H1 (cell line): Measurements from ENCODE around the gene SULT2B1. TPM values are rescaled to one million over a fixed set of nuclear protein-coding genes. Genes with fewer than 3 reads are reported as not detected.

Experiments used
- CTCF ChIA-PET: fragments of 300-600 bp; sonication (Branson Sonifier 250); formaldehyde crosslinking; loops from one replicate; lab custom pipeline; 2021; ENCODE audit not compliant: partially characterized antibody; lab: Charles Lee
- POLR2A ChIA-PET: fragments of 300-600 bp; sonication (Branson Sonifier 250); formaldehyde crosslinking; loops from one replicate; lab custom pipeline; 2021; ENCODE audit warnings: inconsistent platforms; ENCODE audit not compliant: partially characterized antibody; lab: Charles Lee
- DNase-seq, 2 experiments: peaks; one replicate each; pipeline versions ENCODE4 v3.0.0 to v3.0.0-alpha.2; 2010 to 2022; ENCODE audit warnings: low spot score in 2 of 2, low read depth in 1 of 2, mixed read lengths in 1 of 2
- FAIRE-seq: peaks from 2 replicates; lab custom pipeline; 2011; peaks lifted over from hg19 to GRCh38; lab: Jason Lieb, UNC
- H2AFZ ChIP-seq: 2 replicates; pipeline ENCODE4 v1.8.1; 2012; ENCODE audit warnings: low read length, inconsistent platforms
- H2AK5ac ChIP-seq: 2 replicates; pipeline ENCODE4 v1.6.1; 2013; ENCODE audit warnings: low read depth, low read length
- H2BK120ac ChIP-seq: replicated peaks from 2 replicates; pipeline ENCODE3; 2013; ENCODE audit warnings: low read depth, low read length, inconsistent platforms
- H2BK12ac ChIP-seq: 2 replicates; pipeline ENCODE4 v1.6.1; 2013; ENCODE audit warnings: low read depth, low read length
- H2BK15ac ChIP-seq: 2 replicates; pipeline ENCODE4 v1.6.1; 2013; ENCODE audit warnings: low read length
- H2BK20ac ChIP-seq: 2 replicates; pipeline ENCODE4 v1.6.1; 2013; ENCODE audit warnings: low read length
- H2BK5ac ChIP-seq: 2 replicates; pipeline ENCODE4 v1.6.1; 2013; ENCODE audit warnings: low read depth, low read length
- H3K14ac ChIP-seq: 2 replicates; pipeline ENCODE4 v1.6.1; 2013; ENCODE audit warnings: inconsistent platforms; ENCODE audit not compliant: insufficient read length
- H3K18ac ChIP-seq: 2 replicates; pipeline ENCODE4 v1.6.1; 2013; ENCODE audit warnings: low read length; ENCODE audit errors: extremely low read depth
- H3K23ac ChIP-seq: 2 replicates; pipeline ENCODE4 v1.6.1; 2013; ENCODE audit warnings: inconsistent platforms; ENCODE audit not compliant: insufficient read length
- H3K23me2 ChIP-seq: 2 replicates; pipeline ENCODE4 v1.6.1; 2013; ENCODE audit warnings: low read depth, low read length
- H3K27ac ChIP-seq: 2 replicates; pipeline ENCODE4 v1.6.1; 2011; ENCODE audit warnings: low read depth, low read length, inconsistent platforms
- H3K27me3 ChIP-seq, 4 experiments: replicated peaks in 1 of 4; 1 replicate in 1 of 4; 2 replicates in 3 of 4; pipeline versions ENCODE4 v1.6.1 to v1.8.1; 2011 to 2013; ENCODE audit warnings: low read length in 3 of 4, mild to moderate bottlenecking in 3 of 4, inconsistent platforms in 2 of 4, mixed read lengths in 2 of 4, moderate library complexity in 1 of 4; ENCODE audit not compliant: control insufficient read depth in 3 of 4, insufficient read depth in 3 of 4; ENCODE audit errors: extremely low read depth in 1 of 4
- H3K36me3 ChIP-seq, 4 experiments: 2 replicates each; pipeline versions ENCODE4 v1.6.1 to v1.8.1; 2011 to 2013; ENCODE audit warnings: mild to moderate bottlenecking in 4 of 4, low read length in 3 of 4, moderate library complexity in 2 of 4, control low read depth in 1 of 4, inconsistent platforms in 1 of 4; ENCODE audit not compliant: insufficient read depth in 4 of 4, control insufficient read depth in 2 of 4
- H3K4ac ChIP-seq: replicated peaks from 2 replicates; pipeline ENCODE3; 2013; ENCODE audit warnings: low read length, low read depth, mixed read lengths, inconsistent platforms; ENCODE audit not compliant: insufficient read length
- H3K4me1 ChIP-seq, 4 experiments: replicated peaks in 1 of 4; 1 replicate in 1 of 4; 2 replicates in 3 of 4; pipeline versions ENCODE4 v1.6.1 to v1.8.1; 2011 to 2013; ENCODE audit warnings: low read length in 3 of 4, inconsistent platforms in 2 of 4, mixed read lengths in 1 of 4; ENCODE audit not compliant: insufficient read depth in 4 of 4, control insufficient read depth in 3 of 4
- H3K4me2 ChIP-seq, 2 experiments: 2 replicates each; pipeline versions ENCODE4 v1.6.1 to v1.8.1; 2011 to 2013; ENCODE audit warnings: low read depth in 2 of 2, low read length in 2 of 2, control low read depth in 1 of 2, inconsistent platforms in 1 of 2, mild to moderate bottlenecking in 1 of 2; ENCODE audit not compliant: insufficient read depth in 1 of 2
- H3K4me3 ChIP-seq, 4 experiments: fragments of 200-600, 300-600 bp in 1 of 4; sonication (generic), shearing (Covaris generic), sonication (Bioruptor Twin) in 1 of 4; 2 replicates each; pipeline versions ENCODE4 v1.5.1 to v1.8.1; 2011 to 2016; ENCODE audit warnings: low read length in 4 of 4, low read depth in 3 of 4, control low read depth in 2 of 4, inconsistent platforms in 2 of 4, mild to moderate bottlenecking in 2 of 4, mixed read lengths in 1 of 4, moderate library complexity in 1 of 4; ENCODE audit not compliant: insufficient read depth in 2 of 4; ENCODE audit errors: extremely low read depth in 1 of 4
- H3K56ac ChIP-seq: replicated peaks from 2 replicates; pipeline ENCODE3; 2013; ENCODE audit warnings: low read depth, mild to moderate bottlenecking, mixed read lengths, low read length, inconsistent platforms; ENCODE audit not compliant: insufficient read length
- H3K79me1 ChIP-seq: 2 replicates; pipeline ENCODE4 v1.6.1; 2013; ENCODE audit warnings: low read depth, low read length, control low read depth
- H3K79me2 ChIP-seq, 2 experiments: 2 replicates each; pipeline versions ENCODE4 v1.6.1 to v1.8.1; 2012 to 2013; ENCODE audit warnings: low read length in 2 of 2, mild to moderate bottlenecking in 2 of 2, inconsistent platforms in 1 of 2; ENCODE audit not compliant: insufficient read depth in 2 of 2, control insufficient read depth in 1 of 2
- H3K9ac ChIP-seq, 4 experiments: replicated peaks in 1 of 4; 1 replicate in 1 of 4; 2 replicates in 3 of 4; pipeline versions ENCODE4 v1.6.1 to v1.8.1; 2011 to 2013; ENCODE audit warnings: low read depth in 3 of 4, low read length in 3 of 4, control low read depth in 2 of 4, mild to moderate bottlenecking in 2 of 4, moderate library complexity in 2 of 4, inconsistent platforms in 1 of 4; ENCODE audit errors: extremely low read depth in 1 of 4
- H3K9me3 ChIP-seq, 2 experiments: 2 replicates each; pipeline versions ENCODE4 v1.6.1 to v1.8.1; 2012 to 2013; ENCODE audit warnings: mild to moderate bottlenecking in 2 of 2, moderate library complexity in 2 of 2, control low read depth in 1 of 2, inconsistent platforms in 1 of 2, low read depth in 1 of 2, low read length in 1 of 2, mixed read lengths in 1 of 2; ENCODE audit not compliant: insufficient read depth in 2 of 2
- H4K20me1 ChIP-seq, 2 experiments: replicated peaks in 1 of 2; 2 replicates each; pipeline versions ENCODE3 to v1.8.1; 2011 to 2013; ENCODE audit warnings: inconsistent platforms in 2 of 2, low read length in 2 of 2, mild to moderate bottlenecking in 1 of 2; ENCODE audit not compliant: insufficient read depth in 2 of 2, control insufficient read depth in 1 of 2
- H4K5ac ChIP-seq: 2 replicates; pipeline ENCODE4 v1.6.1; 2013; ENCODE audit warnings: low read length, low read depth, mixed read lengths, inconsistent platforms; ENCODE audit not compliant: insufficient read length
- H4K8ac ChIP-seq: 2 replicates; pipeline ENCODE4 v1.8.0; 2013; ENCODE audit warnings: mild to moderate bottlenecking, moderate library complexity, low read length, inconsistent platforms; ENCODE audit not compliant: insufficient read depth; ENCODE audit errors: extremely low read depth
- H4K91ac ChIP-seq: replicated peaks from 2 replicates; pipeline ENCODE3; 2013; ENCODE audit warnings: low read length, mixed read lengths, inconsistent platforms; ENCODE audit not compliant: insufficient read length
- BCL11A ChIP-seq, 2 experiments: IDR thresholded peaks; one replicate each; pipeline ENCODE4 v1.6.1; 2011; ENCODE audit warnings: low read depth in 2 of 2, low read length in 2 of 2, mild to moderate bottlenecking in 2 of 2
- FOSL1 ChIP-seq: IDR thresholded peaks from 2 replicates; pipeline ENCODE4 v1.6.1; 2011; ENCODE audit warnings: mild to moderate bottlenecking, low read depth, low read length, moderate library complexity; ENCODE audit not compliant: insufficient read depth
- HDAC2 ChIP-seq, 2 experiments: fragments of 300-600 bp in 1 of 2; sonication (generic) in 1 of 2; IDR thresholded peaks; 2 replicates each; pipeline ENCODE4 v1.6.1; 2011 to 2012; ENCODE audit warnings: low read depth in 2 of 2, low read length in 2 of 2, mild to moderate bottlenecking in 2 of 2, moderate library complexity in 2 of 2, borderline replicate concordance in 1 of 2, inconsistent platforms in 1 of 2
- MAFK ChIP-seq: IDR thresholded peaks from 2 replicates; pipeline ENCODE4 v1.6.1; 2012; ENCODE audit warnings: low read depth, mild to moderate bottlenecking, improper control_type of control experiment, low read length
- POU5F1 ChIP-seq: IDR thresholded peaks from 2 replicates; pipeline ENCODE4 v1.6.1; 2011; ENCODE audit warnings: low read depth, mild to moderate bottlenecking, low read length, moderate library complexity
- RFX5 ChIP-seq: IDR thresholded peaks from 2 replicates; pipeline ENCODE4 v1.6.1; 2011; ENCODE audit warnings: low read depth, low read length, improper control_type of control experiment, borderline replicate concordance
- SRF ChIP-seq: IDR thresholded peaks from 2 replicates; pipeline ENCODE4 v1.6.1; 2011; ENCODE audit warnings: mild to moderate bottlenecking, low read depth, low read length, moderate library complexity
- TAF1 ChIP-seq: IDR thresholded peaks from 2 replicates; pipeline ENCODE4 v1.6.1; 2011; ENCODE audit warnings: mild to moderate bottlenecking, low read depth, low read length
- TBP ChIP-seq: IDR thresholded peaks from 2 replicates; pipeline ENCODE4 v1.6.1; 2011; ENCODE audit warnings: low read depth, low read length, improper control_type of control experiment
- TCF12 ChIP-seq: IDR thresholded peaks from 2 replicates; pipeline ENCODE4 v1.6.1; 2011; ENCODE audit warnings: low read depth, mild to moderate bottlenecking, low read length
- ZNF274 ChIP-seq: IDR thresholded peaks from 2 replicates; pipeline ENCODE4 v1.7.0; 2012; ENCODE audit warnings: low read length, borderline replicate concordance; ENCODE audit errors: extremely low read depth
- WGBS, 2 experiments: shearing (Covaris generic) in 1 of 2; methylation state at CpG; one replicate each; pipeline versions ENCODE4 v1.1.6 to v1.1.7; 2013 to 2015; ENCODE audit warnings: low lambda C conversion rate in 2 of 2, mixed read lengths in 2 of 2, inconsistent platforms in 1 of 2, low coverage in 1 of 2, missing lambda C conversion rate in 1 of 2; ENCODE audit not compliant: insufficient replicate concordance in 2 of 2, insufficient coverage in 1 of 2, insufficient read length in 1 of 2; ENCODE audit errors: extremely low coverage in 1 of 2, missing lambda C conversion rate in 1 of 2; 5-methylcytosine and 5-hydroxymethylcytosine counted together
- polyA plus RNA-seq, 7 experiments: library from polyadenylated mRNA; depleted of rRNA in 3 of 7; stranded (reverse) in 5 of 7; unstranded in 2 of 7; fragments of >200 nt in 5 of 7; fragments of 200-250 nt in 2 of 7; gene quantifications; 1 replicate in 5 of 7; 2 replicates in 1 of 7; 4 replicates in 1 of 7; pipeline versions ENCODE4 v1.2.1 to v1.2.3, GENCODE V29; 2011 to 2013; ENCODE audit warnings: missing spikeins in 2 of 7, mixed read lengths in 2 of 7
- total RNA-seq: library from RNA; stranded (reverse); fragmentation: NEBNext Ultra II Directional; extraction: Animal tissue kit (Norgen Biotek cat#: 25700); gene quantifications from 2 replicates; pipeline ENCODE4 v1.2.1, GENCODE V29; 2021

Gene SULT2B1
- total and polyA plus RNA-seq, 2 of the 8 experiments (the other 6 are each of a cell fraction or from before 2014, with no cell fraction given): 1.5 to 2.6 TPM

GRCh38 chr19:48541813-48542212, 10.2 kb upstream of the SULT2B1 start:
- Histone ChIP-seq H3K9me3 (no peaks in the 10 kb centered on the region), H3K27ac (no peak overlapping the region), H3K4ac (no peak overlapping the region), H2AK5ac (no peak overlapping the region), H3K4me2 (no peak overlapping the region), H3K18ac (no peak overlapping the region), H4K20me1 (no peaks in the 10 kb centered on the region), H2BK20ac (no peak overlapping the region), H4K8ac (no peak overlapping the region; the same call in 1 of the 2 replicates), H3K56ac (no peak overlapping the region), H3K14ac (no peak overlapping the region), H3K9ac (no peak overlapping the region), H2BK120ac (no peak overlapping the region), H3K36me3 (no peaks in the 10 kb centered on the region), H2AFZ (no peak overlapping the region), H2BK5ac (no peak overlapping the region), H3K4me1 (peaks cover 0 to 18% (median 10%) of the 10 kb centered on the region in 4 experiments; a peak in 6 of 7 replicates), H3K79me2 (no peaks in the 10 kb centered on the region), H2BK15ac (no peak overlapping the region), H3K23ac (no peak overlapping the region), H3K27me3 (no peaks in the 10 kb centered on the region), H3K23me2 (no peaks in the 10 kb centered on the region), H4K5ac (no peak overlapping the region), H3K79me1 (no peaks in the 10 kb centered on the region), H4K91ac (no peak overlapping the region), H3K4me3 (no peak overlapping the region), H2BK12ac (no peak overlapping the region; the same call in 1 of the 2 replicates)
- DNase-seq (no peak), FAIRE-seq (no peak)
- CTCF ChIA-PET: interaction anchor here (0.6 to 2.4 kb wide), 7 partner anchors 13 to 42 kb away, joined by 3 to 8 read pairs (median 3); no protein-coding TSS in a partner anchor
- POLR2A ChIA-PET: interaction anchor here (0.6 to 1.1 kb wide), 2 partner anchors 12 to 30 kb away, joined by 3 read pairs; no protein-coding TSS in a partner anchor
- TF ChIP-seq HDAC2 (IDR thresholded peaks at IDR 0.05; ENCODE audit: borderline replicate concordance in 1 of 2, low read depth in 2 of 2, low read length in 2 of 2) (no peak), RFX5 (no peak), ZNF274 (no peak), SRF (no peak), FOSL1 (no peak), TAF1 (no peak), TBP (no peak), POU5F1 (no peak), BCL11A (IDR thresholded peaks at IDR 0.05; ENCODE audit: low read depth in 2 of 2, low read length in 2 of 2) (no peak), MAFK (no peak), TCF12 (no peak)
- 85% methylated on average over 6 of the region's 6 CpGs; no CpG with 5 or more reads in 1 of the 2 experiments for WGBS, 2 experiments
